Neural cell (in vitro differentiated cells): Measurements from ENCODE around the gene TROAP. TPM values are rescaled to one million over a fixed set of nuclear protein-coding genes. Genes with fewer than 3 reads are reported as not detected.

Source experiments
- H2AFZ ChIP-seq: fragments of 200-600, 300-800 bp; sonication (generic), shearing (Covaris generic); 2 replicates; pipeline ENCODE4 v1.6.0; 2014; ENCODE audit warnings: low read depth, mild to moderate bottlenecking, antibody characterized with exemption, low read length, moderate library complexity
- H3F3A ChIP-seq: fragments of 200-600 bp; shearing (Covaris generic); 2 replicates; pipeline ENCODE4 v1.6.1; 2016; ENCODE audit warnings: mild to moderate bottlenecking, moderate library complexity, mixed read lengths, antibody characterized with exemption, low read length; ENCODE audit not compliant: insufficient read depth, poor library complexity, severe bottlenecking
- H3K27ac ChIP-seq: fragments of 200-600, 300-800 bp; sonication (generic), shearing (Covaris generic); 2 replicates; pipeline ENCODE4 v1.5.1; 2014; ENCODE audit warnings: mild to moderate bottlenecking, low read length, moderate library complexity
- H3K27me3 ChIP-seq: fragments of 300-800, 200-600 bp; sonication (generic), shearing (Covaris generic); 2 replicates; pipeline ENCODE4 v1.6.0; 2014; ENCODE audit warnings: mild to moderate bottlenecking, low read depth, low read length, moderate library complexity; ENCODE audit not compliant: insufficient read depth
- H3K36me3 ChIP-seq: fragments of 300-800, 200-600 bp; sonication (generic), shearing (Covaris generic); 2 replicates; pipeline ENCODE4 v1.5.1; 2014; ENCODE audit warnings: mild to moderate bottlenecking, antibody characterized with exemption, low read length, moderate library complexity; ENCODE audit not compliant: insufficient read depth
- H3K4me2 ChIP-seq: fragments of 300-800, 200-600 bp; sonication (generic), shearing (Covaris generic); 2 replicates; pipeline ENCODE4 v1.6.0; 2014; ENCODE audit warnings: mild to moderate bottlenecking, low read length
- H3K4me3 ChIP-seq: fragments of 300-800, 200-600 bp; sonication (generic), shearing (Covaris generic); 2 replicates; pipeline ENCODE4 v1.5.1; 2014; ENCODE audit warnings: mild to moderate bottlenecking, low read length, moderate library complexity
- H3K79me2 ChIP-seq: fragments of 200-600 bp; shearing (Covaris generic); replicated peaks from 2 replicates; pipeline ENCODE4 v1.6.0; 2014; ENCODE audit warnings: mild to moderate bottlenecking, low read length, moderate library complexity; ENCODE audit not compliant: insufficient read depth
- H3K9ac ChIP-seq: fragments of 300-800, 200-600 bp; sonication (generic), shearing (Covaris generic); 2 replicates; pipeline ENCODE4 v1.6.1; 2016; ENCODE audit warnings: mild to moderate bottlenecking, low read length, mixed read lengths
- H3K9me2 ChIP-seq: fragments of 200-600 bp; shearing (Covaris generic); 2 replicates; pipeline ENCODE4 v1.6.1; 2016; ENCODE audit warnings: mild to moderate bottlenecking, low read length, mixed read lengths; ENCODE audit not compliant: insufficient read depth
- H3K9me3 ChIP-seq: fragments of 200-600, 300-800 bp; sonication (generic), shearing (Covaris generic); 2 replicates; pipeline ENCODE4 v1.6.1; 2016; ENCODE audit warnings: mild to moderate bottlenecking, mixed run types, low read length, moderate library complexity, mixed read lengths
- H4K20me1 ChIP-seq: fragments of 200-600 bp; shearing (Covaris generic); 2 replicates; pipeline ENCODE4 v1.6.1; 2016; ENCODE audit warnings: mild to moderate bottlenecking, mixed run types; ENCODE audit not compliant: insufficient read depth
- CTCF ChIP-seq: fragments of 450-650 bp; IDR thresholded peaks from 2 replicates; pipeline ENCODE4 v1.5.1; 2014; ENCODE audit warnings: antibody characterized with exemption, mild to moderate bottlenecking, moderate library complexity; ENCODE audit not compliant: poor library complexity, severe bottlenecking
- EP300 ChIP-seq: fragments of 450-650 bp; conservative IDR thresholded peaks from 2 replicates; pipeline ENCODE4 v1.6.1; 2014; ENCODE audit warnings: antibody characterized with exemption, mild to moderate bottlenecking, moderate library complexity; ENCODE audit not compliant: poor library complexity, severe bottlenecking
- EZH2 ChIP-seq: fragments of 200-600, 300-800 bp; shearing (Covaris generic), sonication (generic); IDR thresholded peaks from 2 replicates; pipeline ENCODE4 v1.6.1; 2014; ENCODE audit warnings: antibody characterized with exemption, low read length, borderline replicate concordance, mild to moderate bottlenecking; ENCODE audit not compliant: insufficient read depth, poor library complexity, severe bottlenecking
- MXI1 ChIP-seq: fragments of 450-650 bp; conservative IDR thresholded peaks from 2 replicates; pipeline ENCODE4 v1.6.1; 2014; ENCODE audit warnings: antibody characterized with exemption, mild to moderate bottlenecking; ENCODE audit not compliant: poor library complexity, severe bottlenecking
- RAD21 ChIP-seq: fragments of 450-650 bp; conservative IDR thresholded peaks from 2 replicates; pipeline ENCODE4 v1.6.1; 2014; ENCODE audit warnings: antibody characterized with exemption, mild to moderate bottlenecking, moderate library complexity
- SMC3 ChIP-seq: fragments of 450-650 bp; conservative IDR thresholded peaks from 2 replicates; pipeline ENCODE4 v1.6.1; 2014; ENCODE audit warnings: antibody characterized with exemption, mild to moderate bottlenecking, moderate library complexity; ENCODE audit not compliant: poor library complexity
- TAF1 ChIP-seq: IDR thresholded peaks from 2 replicates; pipeline ENCODE4 v1.6.1; 2012; ENCODE audit warnings: low read depth
- polyA plus RNA-seq: library from polyadenylated mRNA; depleted of rRNA; stranded (reverse); fragments of >200 nt; gene quantifications from 2 replicates; pipeline ENCODE4 v1.2.3, GENCODE V29; 2014
- TF ChIP-seq, protein P1 (sequence below): IDR thresholded peaks from 2 replicates; pipeline ENCODE4 v1.6.1; 2012; ENCODE audit warnings: borderline replicate concordance

Gene TROAP
- polyA plus RNA-seq, 1 donor from 2014 or later: 1.3 TPM

GRCh38 chr12:49358483-49359141 lies 35.6 kb downstream of the TROAP start:
- H3K4me2 ChIP-seq: no peak overlapping the region
- no peak overlapping the region for H3K4me3 ChIP-seq

DNA sequence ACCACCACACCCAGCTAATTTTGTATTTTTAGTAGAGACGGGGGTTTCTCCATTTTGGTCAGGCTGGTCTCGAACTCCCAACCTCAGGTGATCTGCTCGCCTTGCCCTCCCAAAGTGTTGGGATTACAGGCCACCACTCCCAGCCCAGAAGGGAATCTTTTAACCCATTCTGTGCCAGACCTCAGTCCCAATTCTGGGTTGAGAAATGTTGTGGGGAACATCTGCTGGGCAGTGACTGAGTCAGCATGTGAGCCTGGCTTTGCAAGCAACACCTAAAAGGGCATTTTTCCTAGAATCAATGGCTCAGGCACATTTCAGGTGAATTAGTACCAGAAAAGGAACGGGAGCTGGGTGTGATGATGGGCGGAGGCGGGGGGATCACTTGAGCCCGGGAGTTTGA lies 36.6 kb downstream of the TROAP start:
- H3K9me2 ChIP-seq: no peaks in the 10 kb centered on the region
- H3K27me3 ChIP-seq: no peaks in the 10 kb centered on the region
- no peak overlapping the region for H3K4me2 ChIP-seq
- no peaks in the 10 kb centered on the region for H4K20me1 ChIP-seq
- no peak overlapping the region for H3K27ac ChIP-seq
- no peaks in the 10 kb centered on the region for H3F3A ChIP-seq
- H3K36me3 ChIP-seq: no peaks in the 10 kb centered on the region
- no peak overlapping the region for H2AFZ ChIP-seq
- H3K9me3 ChIP-seq: no peaks in the 10 kb centered on the region
- no peak overlapping the region for H3K4me3 ChIP-seq
- TF ChIP-seq MXI1: no peak
- TF ChIP-seq, protein P1, sequence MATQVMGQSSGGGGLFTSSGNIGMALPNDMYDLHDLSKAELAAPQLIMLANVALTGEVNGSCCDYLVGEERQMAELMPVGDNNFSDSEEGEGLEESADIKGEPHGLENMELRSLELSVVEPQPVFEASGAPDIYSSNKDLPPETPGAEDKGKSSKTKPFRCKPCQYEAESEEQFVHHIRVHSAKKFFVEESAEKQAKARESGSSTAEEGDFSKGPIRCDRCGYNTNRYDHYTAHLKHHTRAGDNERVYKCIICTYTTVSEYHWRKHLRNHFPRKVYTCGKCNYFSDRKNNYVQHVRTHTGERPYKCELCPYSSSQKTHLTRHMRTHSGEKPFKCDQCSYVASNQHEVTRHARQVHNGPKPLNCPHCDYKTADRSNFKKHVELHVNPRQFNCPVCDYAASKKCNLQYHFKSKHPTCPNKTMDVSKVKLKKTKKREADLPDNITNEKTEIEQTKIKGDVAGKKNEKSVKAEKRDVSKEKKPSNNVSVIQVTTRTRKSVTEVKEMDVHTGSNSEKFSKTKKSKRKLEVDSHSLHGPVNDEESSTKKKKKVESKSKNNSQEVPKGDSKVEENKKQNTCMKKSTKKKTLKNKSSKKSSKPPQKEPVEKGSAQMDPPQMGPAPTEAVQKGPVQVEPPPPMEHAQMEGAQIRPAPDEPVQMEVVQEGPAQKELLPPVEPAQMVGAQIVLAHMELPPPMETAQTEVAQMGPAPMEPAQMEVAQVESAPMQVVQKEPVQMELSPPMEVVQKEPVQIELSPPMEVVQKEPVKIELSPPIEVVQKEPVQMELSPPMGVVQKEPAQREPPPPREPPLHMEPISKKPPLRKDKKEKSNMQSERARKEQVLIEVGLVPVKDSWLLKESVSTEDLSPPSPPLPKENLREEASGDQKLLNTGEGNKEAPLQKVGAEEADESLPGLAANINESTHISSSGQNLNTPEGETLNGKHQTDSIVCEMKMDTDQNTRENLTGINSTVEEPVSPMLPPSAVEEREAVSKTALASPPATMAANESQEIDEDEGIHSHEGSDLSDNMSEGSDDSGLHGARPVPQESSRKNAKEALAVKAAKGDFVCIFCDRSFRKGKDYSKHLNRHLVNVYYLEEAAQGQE: no peak
- TF ChIP-seq EZH2: no peak
- H3K9ac ChIP-seq: no peak overlapping the region
- H3K79me2 ChIP-seq: no peaks in the 10 kb centered on the region

More at GRCh38 chr12:49358483-49359141, 35.6 kb downstream of the TROAP start:
- no peaks in the 10 kb centered on the region for H4K20me1 ChIP-seq
- TF ChIP-seq RAD21: peak; percentile 84
- TF ChIP-seq, protein P1: no peak
- no peak for TF ChIP-seq EZH2
- TF ChIP-seq TAF1: no peak
- TF ChIP-seq SMC3: peak; percentile 85
- peak; percentile 83 for TF ChIP-seq CTCF
- TF ChIP-seq EP300: no peak
- TF ChIP-seq MXI1: no peak
- no peak overlapping the region for H3K9ac ChIP-seq
- H3K27me3 ChIP-seq: no peaks in the 10 kb centered on the region
- H2AFZ ChIP-seq: no peak overlapping the region
- H3K27ac ChIP-seq: no peak overlapping the region
- H3K36me3 ChIP-seq: no peaks in the 10 kb centered on the region
- H3K79me2 ChIP-seq: no peaks in the 10 kb centered on the region
- no peaks in the 10 kb centered on the region for H3K9me2 ChIP-seq
- no peaks in the 10 kb centered on the region for H3F3A ChIP-seq
- no peaks in the 10 kb centered on the region for H3K9me3 ChIP-seq
